HEK293 (cell line): ENCODE measurements around the gene FKRP.
A peak's percentile ranks its signal among the peaks of the same experiment; 100 is the strongest.
"Not testable (repeated sequence)": the region's sequence is repeated elsewhere in the genome, so short reads cannot be mapped to it uniquely, and the experiment has no call there.

Experiments
- CTCF ChIA-PET: fragments of 350-600 bp; formaldehyde crosslinking; extraction: SDS; loops from one replicate; lab custom pipeline; 2021; ENCODE audit warnings: antibody characterized with exemption; lab: Yijun Ruan, JAX
- POLR2A ChIA-PET: fragments of 300-600 bp; formaldehyde crosslinking; extraction: SDS; loops from one replicate; lab custom pipeline; 2020; ENCODE audit warnings: antibody characterized with exemption, inconsistent platforms; lab: Yijun Ruan, JAX
- H3K27ac ChIP-seq: fragments of 200-500 bp; sonication (Bioruptor generic); 2 replicates; pipeline ENCODE4 v1.5.1; 2014; ENCODE audit warnings: low read depth, low read length, control low read depth, inconsistent platforms; ENCODE audit errors: extremely low read depth
- H3K36me3 ChIP-seq, 2 experiments: fragments of 200-500 bp in 1 of 2; sonication (Bioruptor generic) in 1 of 2; 1 replicate in 1 of 2; 2 replicates in 1 of 2; pipeline ENCODE4 v1.5.1; 2014 to 2017; ENCODE audit warnings: inconsistent platforms in 2 of 2, low read length in 2 of 2; ENCODE audit not compliant: control insufficient read depth in 2 of 2, insufficient read depth in 1 of 2
- H3K4me1 ChIP-seq: fragments of 200-500 bp; sonication (Bioruptor generic); 2 replicates; pipeline ENCODE4 v1.5.1; 2014; ENCODE audit warnings: mild to moderate bottlenecking, low read length, inconsistent platforms; ENCODE audit not compliant: control insufficient read depth, insufficient read depth
- H3K4me3 ChIP-seq: 2 replicates; pipeline ENCODE4 v1.5.1; 2011; ENCODE audit warnings: low read depth, mild to moderate bottlenecking, control low read depth, low read length, moderate library complexity
- H3K9me3 ChIP-seq: fragments of 200-500 bp; sonication (Bioruptor generic); 2 replicates; pipeline ENCODE4 v1.5.1; 2014; ENCODE audit warnings: low read depth, low read length, inconsistent platforms; ENCODE audit not compliant: control insufficient read depth, insufficient read depth
- SP7 ChIP-seq: fragments of 450-650 bp; formaldehyde crosslinking; IDR thresholded peaks from 2 replicates; pipeline ENCODE4 v1.5.1; 2016; ENCODE audit warnings: missing biosample characterization, missing genetic modification characterization
- YY2 ChIP-seq: fragments of 450-650 bp; formaldehyde crosslinking; IDR thresholded peaks from 2 replicates; pipeline ENCODE4 v1.5.1; 2016; ENCODE audit warnings: missing biosample characterization, missing genetic modification characterization
- ZBTB20 ChIP-seq: fragments of 450-650 bp; formaldehyde crosslinking; IDR thresholded peaks from 2 replicates; pipeline ENCODE4 v1.5.1; 2016; ENCODE audit warnings: missing biosample characterization, missing genetic modification characterization
- ZNF2 ChIP-seq: fragments of 450-650 bp; formaldehyde crosslinking; IDR thresholded peaks from 2 replicates; pipeline ENCODE4 v1.5.1; 2016; ENCODE audit warnings: missing biosample characterization, missing genetic modification characterization
- ZNF48 ChIP-seq: fragments of 450-650 bp; formaldehyde crosslinking; IDR thresholded peaks from 2 replicates; pipeline ENCODE4 v1.5.1; 2016; ENCODE audit warnings: missing biosample characterization, missing genetic modification characterization
- ZNF654 ChIP-seq: fragments of 450-650 bp; formaldehyde crosslinking; IDR thresholded peaks from 2 replicates; pipeline ENCODE4 v1.5.1; 2016; ENCODE audit warnings: low read depth, missing biosample characterization, missing genetic modification characterization
- TF ChIP-seq, protein P1 (sequence below): fragments of 450-650 bp; formaldehyde crosslinking; IDR thresholded peaks from 2 replicates; pipeline ENCODE4 v1.5.1; 2016; ENCODE audit warnings: missing biosample characterization, missing genetic modification characterization
- TF ChIP-seq, protein P2 (sequence below): fragments of 450-650 bp; formaldehyde crosslinking; IDR thresholded peaks from 2 replicates; pipeline ENCODE4 v1.5.1; 2017; ENCODE audit warnings: missing biosample characterization, missing genetic modification characterization
- TF ChIP-seq, protein P3 (sequence below): fragments of 450-650 bp; formaldehyde crosslinking; IDR thresholded peaks from 2 replicates; pipeline ENCODE4 v1.5.1; 2016; ENCODE audit warnings: missing biosample characterization, missing genetic modification characterization
- TF ChIP-seq, protein P4 (sequence below): fragments of 450-650 bp; formaldehyde crosslinking; optimal IDR thresholded peaks from 2 replicates; pipeline ENCODE3; 2016; ENCODE audit warnings: missing biosample characterization, mild to moderate bottlenecking, missing genetic modification characterization
- TF ChIP-seq, protein P5 (sequence below): fragments of 450-650 bp; formaldehyde crosslinking; IDR thresholded peaks from 2 replicates; pipeline ENCODE4 v1.5.1; 2016; ENCODE audit warnings: missing biosample characterization, missing genetic modification characterization

FKRP gene

DNA sequence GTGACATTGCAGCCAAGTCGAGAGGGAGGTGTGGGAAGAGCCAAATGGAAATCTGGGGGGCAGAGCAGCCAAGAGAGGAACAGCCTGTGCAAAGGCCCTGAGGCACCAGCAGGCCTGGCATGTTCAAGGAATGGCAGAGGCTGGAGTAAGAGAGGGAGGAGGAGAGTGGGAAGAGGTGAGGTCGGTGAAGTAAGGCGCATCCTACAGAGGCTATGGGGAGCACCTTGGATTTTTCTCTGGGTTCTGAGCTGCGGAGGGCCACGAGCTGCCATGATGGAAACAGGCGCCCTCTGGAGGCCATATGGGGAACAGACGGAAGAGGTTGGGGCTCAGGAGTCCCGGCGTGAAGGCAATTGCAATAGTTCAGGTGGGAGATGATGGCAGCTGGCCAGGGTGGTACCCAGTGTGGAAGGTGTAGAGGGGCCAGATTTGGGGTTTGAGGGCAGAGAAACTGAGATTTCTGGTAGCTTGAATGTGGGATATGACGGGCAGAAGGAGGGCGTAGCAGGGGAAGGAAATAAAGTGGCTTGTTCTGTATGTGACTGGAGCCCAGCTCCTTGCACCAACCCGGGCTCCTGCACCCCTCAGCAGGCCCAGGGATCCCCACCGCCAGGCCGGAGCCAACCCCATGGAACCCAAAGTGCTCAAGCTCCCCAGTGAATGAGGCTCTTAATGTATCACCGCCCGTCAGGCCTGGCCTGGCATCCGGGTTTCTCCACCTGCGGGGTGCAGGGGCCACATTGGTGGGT, 20.9 kb downstream of the FKRP start (continued):
- TF ChIP-seq, protein P1, sequence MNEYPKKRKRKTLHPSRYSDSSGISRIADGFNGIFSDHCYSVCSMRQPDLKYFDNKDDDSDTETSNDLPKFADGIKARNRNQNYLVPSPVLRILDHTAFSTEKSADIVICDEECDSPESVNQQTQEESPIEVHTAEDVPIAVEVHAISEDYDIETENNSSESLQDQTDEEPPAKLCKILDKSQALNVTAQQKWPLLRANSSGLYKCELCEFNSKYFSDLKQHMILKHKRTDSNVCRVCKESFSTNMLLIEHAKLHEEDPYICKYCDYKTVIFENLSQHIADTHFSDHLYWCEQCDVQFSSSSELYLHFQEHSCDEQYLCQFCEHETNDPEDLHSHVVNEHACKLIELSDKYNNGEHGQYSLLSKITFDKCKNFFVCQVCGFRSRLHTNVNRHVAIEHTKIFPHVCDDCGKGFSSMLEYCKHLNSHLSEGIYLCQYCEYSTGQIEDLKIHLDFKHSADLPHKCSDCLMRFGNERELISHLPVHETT (tag by site-specific recombination): no peak
- 0 out of 2 replicates have a peak, but pooled peaks have one; percentile 52 for TF ChIP-seq ZNF2 (tag by site-specific recombination)
- TF ChIP-seq, protein P2, sequence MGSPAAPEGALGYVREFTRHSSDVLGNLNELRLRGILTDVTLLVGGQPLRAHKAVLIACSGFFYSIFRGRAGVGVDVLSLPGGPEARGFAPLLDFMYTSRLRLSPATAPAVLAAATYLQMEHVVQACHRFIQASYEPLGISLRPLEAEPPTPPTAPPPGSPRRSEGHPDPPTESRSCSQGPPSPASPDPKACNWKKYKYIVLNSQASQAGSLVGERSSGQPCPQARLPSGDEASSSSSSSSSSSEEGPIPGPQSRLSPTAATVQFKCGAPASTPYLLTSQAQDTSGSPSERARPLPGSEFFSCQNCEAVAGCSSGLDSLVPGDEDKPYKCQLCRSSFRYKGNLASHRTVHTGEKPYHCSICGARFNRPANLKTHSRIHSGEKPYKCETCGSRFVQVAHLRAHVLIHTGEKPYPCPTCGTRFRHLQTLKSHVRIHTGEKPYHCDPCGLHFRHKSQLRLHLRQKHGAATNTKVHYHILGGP (tag by site-specific recombination): 0 out of 2 replicates have a peak, but pooled peaks have one; percentile 17
- no peak for TF ChIP-seq ZNF654
- TF ChIP-seq, protein P3, sequence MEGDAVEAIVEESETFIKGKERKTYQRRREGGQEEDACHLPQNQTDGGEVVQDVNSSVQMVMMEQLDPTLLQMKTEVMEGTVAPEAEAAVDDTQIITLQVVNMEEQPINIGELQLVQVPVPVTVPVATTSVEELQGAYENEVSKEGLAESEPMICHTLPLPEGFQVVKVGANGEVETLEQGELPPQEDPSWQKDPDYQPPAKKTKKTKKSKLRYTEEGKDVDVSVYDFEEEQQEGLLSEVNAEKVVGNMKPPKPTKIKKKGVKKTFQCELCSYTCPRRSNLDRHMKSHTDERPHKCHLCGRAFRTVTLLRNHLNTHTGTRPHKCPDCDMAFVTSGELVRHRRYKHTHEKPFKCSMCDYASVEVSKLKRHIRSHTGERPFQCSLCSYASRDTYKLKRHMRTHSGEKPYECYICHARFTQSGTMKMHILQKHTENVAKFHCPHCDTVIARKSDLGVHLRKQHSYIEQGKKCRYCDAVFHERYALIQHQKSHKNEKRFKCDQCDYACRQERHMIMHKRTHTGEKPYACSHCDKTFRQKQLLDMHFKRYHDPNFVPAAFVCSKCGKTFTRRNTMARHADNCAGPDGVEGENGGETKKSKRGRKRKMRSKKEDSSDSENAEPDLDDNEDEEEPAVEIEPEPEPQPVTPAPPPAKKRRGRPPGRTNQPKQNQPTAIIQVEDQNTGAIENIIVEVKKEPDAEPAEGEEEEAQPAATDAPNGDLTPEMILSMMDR (tag by site-specific recombination): peak; percentile 90
- TF ChIP-seq, protein P4, sequence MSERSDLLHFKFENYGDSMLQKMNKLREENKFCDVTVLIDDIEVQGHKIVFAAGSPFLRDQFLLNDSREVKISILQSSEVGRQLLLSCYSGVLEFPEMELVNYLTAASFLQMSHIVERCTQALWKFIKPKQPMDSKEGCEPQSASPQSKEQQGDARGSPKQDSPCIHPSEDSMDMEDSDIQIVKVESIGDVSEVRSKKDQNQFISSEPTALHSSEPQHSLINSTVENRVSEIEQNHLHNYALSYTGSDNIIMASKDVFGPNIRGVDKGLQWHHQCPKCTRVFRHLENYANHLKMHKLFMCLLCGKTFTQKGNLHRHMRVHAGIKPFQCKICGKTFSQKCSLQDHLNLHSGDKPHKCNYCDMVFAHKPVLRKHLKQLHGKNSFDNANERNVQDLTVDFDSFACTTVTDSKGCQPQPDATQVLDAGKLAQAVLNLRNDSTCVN: peak; percentile 8
- TF ChIP-seq ZNF48 (tag by site-specific recombination): no peak
- peak; percentile 85 for TF ChIP-seq YY2 (tag by site-specific recombination)
- peak; percentile 45 for TF ChIP-seq SP7 (tag by site-specific recombination)
- TF ChIP-seq, protein P5, sequence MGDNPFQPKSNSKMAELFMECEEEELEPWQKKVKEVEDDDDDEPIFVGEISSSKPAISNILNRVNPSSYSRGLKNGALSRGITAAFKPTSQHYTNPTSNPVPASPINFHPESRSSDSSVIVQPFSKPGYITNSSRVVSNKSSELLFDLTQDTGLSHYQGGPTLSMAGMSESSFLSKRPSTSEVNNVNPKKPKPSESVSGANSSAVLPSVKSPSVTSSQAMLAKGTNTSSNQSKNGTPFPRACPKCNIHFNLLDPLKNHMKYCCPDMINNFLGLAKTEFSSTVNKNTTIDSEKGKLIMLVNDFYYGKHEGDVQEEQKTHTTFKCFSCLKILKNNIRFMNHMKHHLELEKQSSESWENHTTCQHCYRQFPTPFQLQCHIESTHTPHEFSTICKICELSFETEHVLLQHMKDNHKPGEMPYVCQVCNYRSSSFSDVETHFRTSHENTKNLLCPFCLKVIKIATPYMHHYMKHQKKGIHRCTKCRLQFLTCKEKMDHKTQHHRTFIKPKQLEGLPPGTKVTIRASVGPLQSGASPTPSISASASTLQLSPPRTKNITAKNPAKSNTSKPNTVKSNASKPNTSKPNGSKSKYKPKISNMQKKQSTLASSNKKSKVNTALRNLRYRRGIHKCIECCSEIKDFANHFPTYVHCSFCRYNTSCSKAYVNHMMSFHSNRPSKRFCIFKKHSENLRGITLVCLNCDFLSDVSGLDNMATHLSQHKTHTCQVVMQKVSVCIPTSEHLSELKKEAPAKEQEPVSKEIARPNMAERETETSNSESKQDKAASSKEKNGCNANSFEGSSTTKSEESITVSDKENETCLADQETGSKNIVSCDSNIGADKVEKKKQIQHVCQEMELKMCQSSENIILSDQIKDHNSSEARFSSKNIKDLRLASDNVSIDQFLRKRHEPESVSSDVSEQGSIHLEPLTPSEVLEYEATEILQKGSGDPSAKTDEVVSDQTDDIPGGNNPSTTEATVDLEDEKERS: peak; percentile 97

DNA sequence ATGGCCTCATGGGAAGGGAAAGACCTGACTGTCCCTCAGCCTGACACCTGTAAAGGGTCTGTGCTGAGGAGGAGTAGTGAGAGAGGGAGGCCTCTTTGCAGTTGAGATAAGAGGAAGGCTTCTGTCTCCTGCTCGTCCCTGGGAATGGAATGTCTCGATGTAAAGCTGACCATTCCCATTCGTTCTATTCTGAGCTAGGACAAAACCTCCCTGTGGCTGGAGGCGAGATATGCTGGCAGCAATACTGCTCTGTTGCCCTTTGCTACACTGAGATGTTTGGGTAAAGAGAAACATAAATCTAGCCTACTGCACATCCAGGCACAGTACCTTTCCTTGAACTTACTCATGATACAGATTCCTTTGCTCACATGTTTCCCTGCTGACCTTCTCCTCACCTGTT, 22.9 kb downstream of the FKRP start:
- POLR2A ChIA-PET: interaction anchor here (1.2 to 3.2 kb wide), 4 partner anchors 12 to 20 kb away, joined by 3 to 13 read pairs (median 10); partner anchors contain the start of gene SLC1A5
- H3K4me1 ChIP-seq: peaks cover 12% of the 10 kb centered on the region

More for the DNA sequence above, 22.9 kb downstream of the FKRP start:
- CTCF ChIA-PET: interaction anchor here (0.5 to 5.4 kb wide), 7 partner anchors 11 to 72 kb away, joined by 3 to 66 read pairs (median 5); no protein-coding TSS in a partner anchor
- TF ChIP-seq ZBTB20 (tag by site-specific recombination): peak; percentile 26; the same call in 1 of the 2 replicates
- TF ChIP-seq, all 188 proteins: peak for 1; not testable (repeated sequence) for 187
- not testable (repeated sequence) for H3K9me3 ChIP-seq, H3K4me3 ChIP-seq, H3K36me3 ChIP-seq
- H3K27ac ChIP-seq: 0 out of 2 replicates have a peak overlapping the region, but pooled peaks have one; percentile 4
